Parathyroid adenoma (tissue), 2 donors: Measurements from ENCODE around the gene VPS11.

Source experiments
- H2AFZ ChIP-seq: fragments of 300-600 bp; sonication (generic); one replicate; pipeline ENCODE4 v1.7.0; 2017; ENCODE audit warnings: antibody characterized with exemption, mild to moderate bottlenecking
- H3K27ac ChIP-seq: fragments of 300-600 bp; sonication (generic); one replicate; pipeline ENCODE4 v1.7.0; 2017
- H3K27me3 ChIP-seq: fragments of 300-600 bp; sonication (generic); one replicate; pipeline ENCODE4 v1.7.0; 2017; ENCODE audit warnings: low read length; ENCODE audit not compliant: control insufficient read depth, insufficient read depth
- H3K36me3 ChIP-seq: fragments of 300-600 bp; sonication (generic); one replicate; pipeline ENCODE4 v1.7.0; 2017; ENCODE audit warnings: low read length; ENCODE audit not compliant: control insufficient read depth, insufficient read depth
- H3K4me1 ChIP-seq: fragments of 300-600 bp; sonication (generic); one replicate; pipeline ENCODE4 v1.7.0; 2017; ENCODE audit warnings: control low read depth
- H3K4me2 ChIP-seq: fragments of 300-600 bp; sonication (generic); one replicate; pipeline ENCODE4 v1.7.0; 2017; ENCODE audit warnings: low read length
- H3K4me3 ChIP-seq: fragments of 300-600 bp; sonication (generic); one replicate; pipeline ENCODE4 v1.7.0; 2017; ENCODE audit warnings: low read depth, low read length
- H3K79me2 ChIP-seq: fragments of 300-600 bp; sonication (generic); one replicate; pipeline ENCODE4 v1.7.0; 2017; ENCODE audit warnings: control low read depth
- H3K9ac ChIP-seq: fragments of 300-600 bp; sonication (generic); one replicate; pipeline ENCODE4 v1.7.0; 2017; ENCODE audit warnings: mild to moderate bottlenecking
- H3K9me3 ChIP-seq: fragments of 300-600 bp; sonication (generic); one replicate; pipeline ENCODE4 v1.7.0; 2017; ENCODE audit warnings: low read length; ENCODE audit not compliant: control insufficient read depth
- CTCF ChIP-seq: fragments of 300-600 bp; sonication (generic); IDR thresholded peaks from one replicate; pipeline ENCODE4 v1.7.0; 2017; ENCODE audit warnings: antibody characterized with exemption, mild to moderate bottlenecking
- donor health status: primary hyperparathyroidism.

VPS11 gene

GRCh38 chr11:119103793-119104192 is 36.2 kb downstream of the VPS11 start:
- H3K4me1 ChIP-seq, result peaks cover 7% of the 10 kb centered on the region
- H3K36me3 ChIP-seq, result no peaks in the 10 kb centered on the region
- H3K4me2 ChIP-seq, result no peak overlapping the region
- H3K79me2 ChIP-seq, result no peaks in the 10 kb centered on the region
- H3K27ac ChIP-seq, result no peak overlapping the region
- H3K27me3 ChIP-seq, result no peaks in the 10 kb centered on the region
- no peaks in the 10 kb centered on the region for H3K9me3 ChIP-seq
- H3K9ac ChIP-seq, result no peak overlapping the region
- H3K4me3 ChIP-seq, result no peak overlapping the region
- H2AFZ ChIP-seq, result no peak overlapping the region
- TF ChIP-seq CTCF, result no peak

- H3K4me2 ChIP-seq, result peak within 1 kb of the TSS; percentile 87
- peaks cover 3% of the 10 kb centered on the region for H3K4me1 ChIP-seq
- H2AFZ ChIP-seq, result peak within 1 kb of the TSS; percentile 82
- H3K9me3 ChIP-seq, result no peaks in the 10 kb centered on the region
- peak within 1 kb of the TSS; percentile 70 for H3K4me3 ChIP-seq
- no peaks in the 10 kb centered on the region for H3K79me2 ChIP-seq
- no peak within 1 kb of the TSS for H3K9ac ChIP-seq
- TF ChIP-seq CTCF, result no peak
- peak within 1 kb of the TSS; percentile 67 for H3K27ac ChIP-seq
- H3K36me3 ChIP-seq, result no peaks in the 10 kb centered on the region
- no peaks in the 10 kb centered on the region for H3K27me3 ChIP-seq
These were observed 39.2 kb downstream of the VPS11 start, which contains the start of gene C2CD2L for GRCh38 chr11:119106564-119107537. C2CD2L (plus strand) TSS chr11:119107344; CDS start chr11:119107742, 398 bp downstream.

- Histone ChIP-seq H3K79me2 (no peaks in the 10 kb centered on the region), H3K27me3 (no peaks in the 10 kb centered on the region), H2AFZ (peak overlapping the region; percentile 82), H3K9ac (no peak overlapping the region), H3K4me2 (peak overlapping the region; percentile 76), H3K36me3 (no peaks in the 10 kb centered on the region), H3K27ac (no peak overlapping the region), H3K4me1 (peaks cover 3% of the 10 kb centered on the region), H3K4me3 (peak overlapping the region; percentile 70), H3K9me3 (no peaks in the 10 kb centered on the region)
- no peak for TF ChIP-seq CTCF
These were observed 40.0 kb downstream of the VPS11 start for GRCh38 chr11:119107538-119108145.

GRCh38 chr11:119108146-119108856 is 40.7 kb downstream of the VPS11 start:
- Histone ChIP-seq H3K4me3 (peak overlapping the region; percentile 70), H3K9ac (no peak overlapping the region), H3K79me2 (no peaks in the 10 kb centered on the region), H3K27me3 (no peaks in the 10 kb centered on the region), H3K27ac (no peak overlapping the region), H3K4me1 (peaks cover 3% of the 10 kb centered on the region), H3K4me2 (peak overlapping the region; percentile 76), H2AFZ (peak overlapping the region; percentile 82), H3K9me3 (no peaks in the 10 kb centered on the region), H3K36me3 (no peaks in the 10 kb centered on the region)
- TF ChIP-seq CTCF, result no peak
